Endodermal cell (in vitro differentiated cells): ENCODE results near the gene CNOT6. TPM values are rescaled to one million over a fixed set of nuclear protein-coding genes. Genes with fewer than 3 reads are reported as not detected.
A peak's percentile ranks its signal among the peaks of the same experiment; 100 is the strongest.

Experiments used
- DNase-seq: peaks from one replicate; pipeline ENCODE4 v3.0.0-alpha.2; 2017
- H3K27ac ChIP-seq: 2 replicates; pipeline ENCODE4 v1.5.1; 2013; ENCODE audit warnings: mild to moderate bottlenecking, low read depth, low read length, moderate library complexity
- H3K27me3 ChIP-seq: 2 replicates; pipeline ENCODE4 v1.6.1; 2013; ENCODE audit warnings: mild to moderate bottlenecking, low read length, moderate library complexity; ENCODE audit not compliant: insufficient read depth, control insufficient read depth, poor library complexity, severe bottlenecking
- H3K36me3 ChIP-seq: 2 replicates; pipeline ENCODE4 v1.7.0; 2013; ENCODE audit warnings: mild to moderate bottlenecking, low read length, moderate library complexity; ENCODE audit not compliant: control insufficient read depth, insufficient read depth
- H3K4me1 ChIP-seq: one replicate; pipeline ENCODE4 v1.7.0; 2013; ENCODE audit warnings: low read length; ENCODE audit not compliant: control insufficient read depth, insufficient read depth
- H3K4me3 ChIP-seq: 2 replicates; pipeline ENCODE4 v1.5.1; 2013; ENCODE audit warnings: mild to moderate bottlenecking, low read length, moderate library complexity
- H3K9ac ChIP-seq: 2 replicates; pipeline ENCODE4 v1.6.1; 2013; ENCODE audit warnings: mild to moderate bottlenecking, low read length, moderate library complexity; ENCODE audit not compliant: poor library complexity, severe bottlenecking; ENCODE audit errors: extremely low read depth
- H3K9me3 ChIP-seq: 2 replicates; pipeline ENCODE4 v1.6.1; 2013; ENCODE audit warnings: mild to moderate bottlenecking, low read length, moderate library complexity; ENCODE audit not compliant: control insufficient read depth
- H3K27ac Mint-ChIP-seq: 2 replicates; pipeline ENCODE4 v1.8.0; 2020; ENCODE audit warnings: mixed read lengths
- H3K27me3 Mint-ChIP-seq: 2 replicates; pipeline ENCODE4 v1.8.0; 2021; ENCODE audit warnings: mild to moderate bottlenecking, mixed read lengths; ENCODE audit not compliant: insufficient read depth
- H3K36me3 Mint-ChIP-seq: 2 replicates; pipeline ENCODE4 v1.8.0; 2020; ENCODE audit warnings: low read depth, mixed read lengths
- H3K4me1 Mint-ChIP-seq: 2 replicates; pipeline ENCODE4 v1.8.0; 2020; ENCODE audit warnings: mixed read lengths
- H3K4me3 Mint-ChIP-seq: 2 replicates; pipeline ENCODE4 v1.8.0; 2020; ENCODE audit warnings: mild to moderate bottlenecking, moderate library complexity, mixed read lengths
- H3K9me3 Mint-ChIP-seq: 2 replicates; pipeline ENCODE4 v1.8.0; 2020; ENCODE audit warnings: mild to moderate bottlenecking, mixed read lengths
- WGBS, 2 experiments: methylation state at CpG; one replicate each; pipeline versions ENCODE4 v1.1.5 to v1.1.7; 2013; ENCODE audit warnings: missing lambda C conversion rate in 2 of 2, mixed read lengths in 1 of 2; ENCODE audit not compliant: insufficient coverage in 1 of 2, insufficient read length in 1 of 2; 5-methylcytosine and 5-hydroxymethylcytosine counted together
- total RNA-seq, 2 donors: library from RNA; stranded (reverse); fragmentation: NEBNext Ultra II Directional in 1 of 2; extraction: Animal tissue kit (Norgen Biotek cat#: 25700) in 1 of 2; gene quantifications; 2 replicates in 1 of 2; 3 replicates in 1 of 2; pipeline ENCODE4 v1.2.1, GENCODE V29; 2021
- TF ChIP-seq, protein P1 (sequence below): fragments of 200-600 bp; sonication (generic); conservative IDR thresholded peaks from 2 replicates; pipeline ENCODE4 v1.5.0; 2021; ENCODE audit warnings: antibody characterized with exemption, mild to moderate bottlenecking

CNOT6 gene
- total RNA-seq, 2 donors from 2014 or later: 40.4 to 42.9 TPM

DNA sequence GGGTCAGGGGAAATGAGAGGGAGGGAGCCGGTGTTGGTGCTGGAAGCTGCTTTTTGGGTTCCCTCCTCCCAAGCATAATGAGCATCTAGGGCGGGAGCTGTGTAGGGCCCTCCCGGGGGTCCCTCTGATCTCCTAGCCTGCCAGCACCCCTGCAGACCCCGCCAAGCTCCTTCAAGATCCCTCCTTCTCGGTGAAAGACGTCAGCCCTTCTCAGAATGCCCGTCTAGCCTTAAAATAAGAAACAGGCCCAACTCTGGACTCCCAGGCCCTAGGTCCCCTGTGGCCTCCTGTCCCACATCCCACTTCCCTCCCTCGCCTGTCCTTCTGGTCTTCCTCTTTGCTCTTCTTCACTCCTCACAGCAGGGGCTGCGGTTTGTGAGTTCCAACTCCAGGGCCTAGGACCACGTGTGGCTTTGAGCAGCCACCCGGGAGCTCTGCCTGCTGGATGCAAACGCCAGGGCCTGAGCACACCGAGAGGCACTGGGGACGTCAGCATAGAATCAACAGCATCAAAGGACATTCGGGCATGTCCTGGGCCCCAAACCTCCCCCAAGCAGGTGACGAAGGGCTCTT lies 105.9 kb downstream of the CNOT6 start:
- no peaks in the 10 kb centered on the region for H3K4me1 Mint-ChIP-seq
- H3K4me3 Mint-ChIP-seq: no peak overlapping the region
- no peaks in the 10 kb centered on the region for H3K9me3 Mint-ChIP-seq
- no peaks in the 10 kb centered on the region for H3K9me3 ChIP-seq
- no peak overlapping the region for H3K27ac Mint-ChIP-seq
- DNase-seq: no peak
- no peaks in the 10 kb centered on the region for H3K4me1 ChIP-seq
- no peak overlapping the region for H3K9ac ChIP-seq
- H3K36me3 ChIP-seq: no peaks in the 10 kb centered on the region
- no peaks in the 10 kb centered on the region for H3K36me3 Mint-ChIP-seq
- H3K4me3 ChIP-seq: no peak overlapping the region
- H3K27me3 ChIP-seq: no peaks in the 10 kb centered on the region
- 83 to 88% methylated on average over 14 to 16 of the region's 16 CpGs for WGBS, 2 experiments
- peaks cover 7% of the 10 kb centered on the region for H3K27me3 Mint-ChIP-seq
- no peak overlapping the region for H3K27ac ChIP-seq
- TF ChIP-seq, protein P1, sequence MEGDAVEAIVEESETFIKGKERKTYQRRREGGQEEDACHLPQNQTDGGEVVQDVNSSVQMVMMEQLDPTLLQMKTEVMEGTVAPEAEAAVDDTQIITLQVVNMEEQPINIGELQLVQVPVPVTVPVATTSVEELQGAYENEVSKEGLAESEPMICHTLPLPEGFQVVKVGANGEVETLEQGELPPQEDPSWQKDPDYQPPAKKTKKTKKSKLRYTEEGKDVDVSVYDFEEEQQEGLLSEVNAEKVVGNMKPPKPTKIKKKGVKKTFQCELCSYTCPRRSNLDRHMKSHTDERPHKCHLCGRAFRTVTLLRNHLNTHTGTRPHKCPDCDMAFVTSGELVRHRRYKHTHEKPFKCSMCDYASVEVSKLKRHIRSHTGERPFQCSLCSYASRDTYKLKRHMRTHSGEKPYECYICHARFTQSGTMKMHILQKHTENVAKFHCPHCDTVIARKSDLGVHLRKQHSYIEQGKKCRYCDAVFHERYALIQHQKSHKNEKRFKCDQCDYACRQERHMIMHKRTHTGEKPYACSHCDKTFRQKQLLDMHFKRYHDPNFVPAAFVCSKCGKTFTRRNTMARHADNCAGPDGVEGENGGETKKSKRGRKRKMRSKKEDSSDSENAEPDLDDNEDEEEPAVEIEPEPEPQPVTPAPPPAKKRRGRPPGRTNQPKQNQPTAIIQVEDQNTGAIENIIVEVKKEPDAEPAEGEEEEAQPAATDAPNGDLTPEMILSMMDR: no peak

DNA sequence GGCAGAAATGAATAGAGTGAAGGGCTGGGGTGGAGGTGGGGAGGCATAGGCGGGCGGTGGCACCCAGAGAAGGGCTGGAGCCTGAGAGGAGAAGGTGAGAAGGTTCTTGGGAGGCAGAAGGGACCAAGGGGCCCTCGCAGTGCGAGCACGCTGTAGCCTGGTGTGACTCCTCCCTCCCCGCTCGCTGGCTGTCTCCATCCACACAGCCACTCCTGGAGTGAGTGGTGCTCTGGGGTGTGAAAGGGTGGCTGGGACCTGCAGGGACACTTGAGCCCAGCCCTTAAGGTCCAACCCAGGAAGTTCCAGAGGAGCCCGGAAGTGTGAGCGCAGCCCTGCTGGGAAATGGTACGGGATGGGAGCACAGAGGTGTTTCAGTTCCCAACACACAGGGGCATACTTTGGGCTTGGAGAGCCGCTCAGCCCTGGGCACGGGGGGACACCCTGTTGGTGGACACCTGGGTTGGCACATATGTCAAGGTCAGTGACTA lies 106.4 kb downstream of the CNOT6 start:
- DNase-seq: peak; percentile 42
- H3K4me1 Mint-ChIP-seq: no peaks in the 10 kb centered on the region
- TF ChIP-seq, protein P1: no peak
- no peaks in the 10 kb centered on the region for H3K9me3 Mint-ChIP-seq
- 91 to 94% methylated on average over 7 to 11 of the region's 12 CpGs for WGBS, 2 experiments
- Histone ChIP-seq H3K27ac (no peak overlapping the region), H3K36me3 (no peaks in the 10 kb centered on the region), H3K9ac (no peak overlapping the region), H3K4me3 (no peak overlapping the region), H3K27me3 (no peaks in the 10 kb centered on the region), H3K9me3 (no peaks in the 10 kb centered on the region), H3K4me1 (no peaks in the 10 kb centered on the region)
- no peak overlapping the region for H3K4me3 Mint-ChIP-seq
- no peaks in the 10 kb centered on the region for H3K36me3 Mint-ChIP-seq
- H3K27me3 Mint-ChIP-seq: peaks cover 7% of the 10 kb centered on the region
- no peak overlapping the region for H3K27ac Mint-ChIP-seq

DNA sequence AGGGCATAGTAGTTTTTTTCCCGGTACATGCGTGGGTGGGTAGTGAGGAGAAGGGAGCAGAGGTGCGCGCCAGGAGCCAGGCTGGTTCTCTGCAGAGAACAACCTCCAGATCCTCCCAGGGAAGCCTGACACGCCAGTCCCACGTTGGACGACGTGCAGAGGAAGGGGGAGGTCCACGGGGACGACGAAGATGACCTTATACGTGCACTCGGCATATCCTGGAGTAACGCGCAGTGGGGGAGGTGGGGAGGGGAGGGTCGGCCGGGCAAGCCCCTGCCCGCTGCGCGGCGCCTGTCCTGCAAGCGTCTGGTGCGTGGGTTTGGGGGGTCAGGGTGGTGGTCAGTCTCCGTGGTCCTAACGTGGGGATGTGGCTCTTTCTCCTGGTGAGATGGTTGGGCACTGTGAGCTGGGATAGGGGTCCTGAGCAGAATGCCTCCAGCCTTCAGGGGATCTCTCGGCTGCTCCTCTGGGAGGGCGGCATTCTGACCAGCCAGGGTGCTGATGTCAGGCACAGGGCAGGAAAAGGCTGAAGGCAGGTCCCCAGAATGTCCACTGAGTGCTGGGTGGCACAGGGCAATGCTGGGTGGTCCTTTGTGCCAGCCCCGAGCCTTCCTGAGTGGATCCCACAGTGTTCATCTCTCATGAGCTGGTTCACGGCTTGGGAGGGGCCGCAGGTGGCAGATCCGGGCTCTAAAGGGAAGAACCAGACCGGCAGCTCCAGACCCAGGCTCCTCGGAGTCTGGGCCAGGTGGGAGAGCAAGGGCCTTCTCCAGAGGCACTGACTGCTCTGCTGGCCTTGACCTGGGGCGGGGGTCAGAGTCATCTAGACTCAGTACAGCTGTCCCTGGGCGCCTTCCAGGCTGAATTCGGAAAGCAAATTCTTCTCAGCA lies 107.7 kb downstream of the CNOT6 start:
- peak; percentile 40 for DNase-seq

More for the DNA sequence above, 107.7 kb downstream of the CNOT6 start:
- TF ChIP-seq, protein P1: no peak
- no peaks in the 10 kb centered on the region for H3K4me1 ChIP-seq
- no peak overlapping the region for H3K4me3 ChIP-seq
- no peaks in the 10 kb centered on the region for H3K9me3 ChIP-seq
- no peak overlapping the region for H3K27ac Mint-ChIP-seq
- WGBS, 2 experiments: 92 to 98% methylated on average over 8 to 36 of the region's 36 CpGs
- no peak overlapping the region for H3K4me3 Mint-ChIP-seq
- no peaks in the 10 kb centered on the region for H3K36me3 ChIP-seq
- no peaks in the 10 kb centered on the region for H3K36me3 Mint-ChIP-seq
- no peak overlapping the region for H3K27ac ChIP-seq
- H3K27me3 ChIP-seq: no peaks in the 10 kb centered on the region
- H3K9me3 Mint-ChIP-seq: no peaks in the 10 kb centered on the region
- no peak overlapping the region for H3K9ac ChIP-seq
- H3K4me1 Mint-ChIP-seq: no peaks in the 10 kb centered on the region
- H3K27me3 Mint-ChIP-seq: peaks cover 7% of the 10 kb centered on the region
